H1 (cell line): Measurements from ENCODE around the gene CLDN6. TPM values are rescaled to one million over a fixed set of nuclear protein-coding genes. Genes with fewer than 3 reads are reported as not detected.

Experiments
- CTCF ChIA-PET: fragments of 300-600 bp; sonication (Branson Sonifier 250); formaldehyde crosslinking; loops from one replicate; lab custom pipeline; 2021; ENCODE audit not compliant: partially characterized antibody; lab: Charles Lee
- POLR2A ChIA-PET: fragments of 300-600 bp; sonication (Branson Sonifier 250); formaldehyde crosslinking; loops from one replicate; lab custom pipeline; 2021; ENCODE audit warnings: inconsistent platforms; ENCODE audit not compliant: partially characterized antibody; lab: Charles Lee
- DNase-seq, 2 experiments: peaks; one replicate each; pipeline versions ENCODE4 v3.0.0 to v3.0.0-alpha.2; 2010 to 2022; ENCODE audit warnings: low spot score in 2 of 2, low read depth in 1 of 2, mixed read lengths in 1 of 2
- FAIRE-seq: peaks from 2 replicates; lab custom pipeline; 2011; peaks lifted over from hg19 to GRCh38; lab: Jason Lieb, UNC
- H2AFZ ChIP-seq: 2 replicates; pipeline ENCODE4 v1.8.1; 2012; ENCODE audit warnings: low read length, inconsistent platforms
- H2AK5ac ChIP-seq: 2 replicates; pipeline ENCODE4 v1.6.1; 2013; ENCODE audit warnings: low read depth, low read length
- H2BK120ac ChIP-seq: replicated peaks from 2 replicates; pipeline ENCODE3; 2013; ENCODE audit warnings: low read depth, low read length, inconsistent platforms
- H2BK12ac ChIP-seq: 2 replicates; pipeline ENCODE4 v1.6.1; 2013; ENCODE audit warnings: low read depth, low read length
- H2BK15ac ChIP-seq: 2 replicates; pipeline ENCODE4 v1.6.1; 2013; ENCODE audit warnings: low read length
- H2BK20ac ChIP-seq: 2 replicates; pipeline ENCODE4 v1.6.1; 2013; ENCODE audit warnings: low read length
- H2BK5ac ChIP-seq: 2 replicates; pipeline ENCODE4 v1.6.1; 2013; ENCODE audit warnings: low read depth, low read length
- H3K14ac ChIP-seq: 2 replicates; pipeline ENCODE4 v1.6.1; 2013; ENCODE audit warnings: inconsistent platforms; ENCODE audit not compliant: insufficient read length
- H3K18ac ChIP-seq: 2 replicates; pipeline ENCODE4 v1.6.1; 2013; ENCODE audit warnings: low read length; ENCODE audit errors: extremely low read depth
- H3K23ac ChIP-seq: 2 replicates; pipeline ENCODE4 v1.6.1; 2013; ENCODE audit warnings: inconsistent platforms; ENCODE audit not compliant: insufficient read length
- H3K23me2 ChIP-seq: 2 replicates; pipeline ENCODE4 v1.6.1; 2013; ENCODE audit warnings: low read depth, low read length
- H3K27ac ChIP-seq: 2 replicates; pipeline ENCODE4 v1.6.1; 2011; ENCODE audit warnings: low read depth, low read length, inconsistent platforms
- H3K27me3 ChIP-seq, 4 experiments: replicated peaks in 1 of 4; 1 replicate in 1 of 4; 2 replicates in 3 of 4; pipeline versions ENCODE4 v1.6.1 to v1.8.1; 2011 to 2013; ENCODE audit warnings: low read length in 3 of 4, mild to moderate bottlenecking in 3 of 4, inconsistent platforms in 2 of 4, mixed read lengths in 2 of 4, moderate library complexity in 1 of 4; ENCODE audit not compliant: control insufficient read depth in 3 of 4, insufficient read depth in 3 of 4; ENCODE audit errors: extremely low read depth in 1 of 4
- H3K36me3 ChIP-seq, 4 experiments: 2 replicates each; pipeline versions ENCODE4 v1.6.1 to v1.8.1; 2011 to 2013; ENCODE audit warnings: mild to moderate bottlenecking in 4 of 4, low read length in 3 of 4, moderate library complexity in 2 of 4, control low read depth in 1 of 4, inconsistent platforms in 1 of 4; ENCODE audit not compliant: insufficient read depth in 4 of 4, control insufficient read depth in 2 of 4
- H3K4ac ChIP-seq: replicated peaks from 2 replicates; pipeline ENCODE3; 2013; ENCODE audit warnings: low read length, low read depth, mixed read lengths, inconsistent platforms; ENCODE audit not compliant: insufficient read length
- H3K4me1 ChIP-seq, 4 experiments: replicated peaks in 1 of 4; 1 replicate in 1 of 4; 2 replicates in 3 of 4; pipeline versions ENCODE4 v1.6.1 to v1.8.1; 2011 to 2013; ENCODE audit warnings: low read length in 3 of 4, inconsistent platforms in 2 of 4, mixed read lengths in 1 of 4; ENCODE audit not compliant: insufficient read depth in 4 of 4, control insufficient read depth in 3 of 4
- H3K4me2 ChIP-seq, 2 experiments: 2 replicates each; pipeline versions ENCODE4 v1.6.1 to v1.8.1; 2011 to 2013; ENCODE audit warnings: low read depth in 2 of 2, low read length in 2 of 2, control low read depth in 1 of 2, inconsistent platforms in 1 of 2, mild to moderate bottlenecking in 1 of 2; ENCODE audit not compliant: insufficient read depth in 1 of 2
- H3K4me3 ChIP-seq, 4 experiments: fragments of 200-600, 300-600 bp in 1 of 4; sonication (generic), shearing (Covaris generic), sonication (Bioruptor Twin) in 1 of 4; 2 replicates each; pipeline versions ENCODE4 v1.5.1 to v1.8.1; 2011 to 2016; ENCODE audit warnings: low read length in 4 of 4, low read depth in 3 of 4, control low read depth in 2 of 4, inconsistent platforms in 2 of 4, mild to moderate bottlenecking in 2 of 4, mixed read lengths in 1 of 4, moderate library complexity in 1 of 4; ENCODE audit not compliant: insufficient read depth in 2 of 4; ENCODE audit errors: extremely low read depth in 1 of 4
- H3K56ac ChIP-seq: replicated peaks from 2 replicates; pipeline ENCODE3; 2013; ENCODE audit warnings: low read depth, mild to moderate bottlenecking, mixed read lengths, low read length, inconsistent platforms; ENCODE audit not compliant: insufficient read length
- H3K79me1 ChIP-seq: 2 replicates; pipeline ENCODE4 v1.6.1; 2013; ENCODE audit warnings: low read depth, low read length, control low read depth
- H3K79me2 ChIP-seq, 2 experiments: 2 replicates each; pipeline versions ENCODE4 v1.6.1 to v1.8.1; 2012 to 2013; ENCODE audit warnings: low read length in 2 of 2, mild to moderate bottlenecking in 2 of 2, inconsistent platforms in 1 of 2; ENCODE audit not compliant: insufficient read depth in 2 of 2, control insufficient read depth in 1 of 2
- H3K9ac ChIP-seq, 4 experiments: replicated peaks in 1 of 4; 1 replicate in 1 of 4; 2 replicates in 3 of 4; pipeline versions ENCODE4 v1.6.1 to v1.8.1; 2011 to 2013; ENCODE audit warnings: low read depth in 3 of 4, low read length in 3 of 4, control low read depth in 2 of 4, mild to moderate bottlenecking in 2 of 4, moderate library complexity in 2 of 4, inconsistent platforms in 1 of 4; ENCODE audit errors: extremely low read depth in 1 of 4
- H3K9me3 ChIP-seq, 2 experiments: 2 replicates each; pipeline versions ENCODE4 v1.6.1 to v1.8.1; 2012 to 2013; ENCODE audit warnings: mild to moderate bottlenecking in 2 of 2, moderate library complexity in 2 of 2, control low read depth in 1 of 2, inconsistent platforms in 1 of 2, low read depth in 1 of 2, low read length in 1 of 2, mixed read lengths in 1 of 2; ENCODE audit not compliant: insufficient read depth in 2 of 2
- H4K20me1 ChIP-seq, 2 experiments: replicated peaks in 1 of 2; 2 replicates each; pipeline versions ENCODE3 to v1.8.1; 2011 to 2013; ENCODE audit warnings: inconsistent platforms in 2 of 2, low read length in 2 of 2, mild to moderate bottlenecking in 1 of 2; ENCODE audit not compliant: insufficient read depth in 2 of 2, control insufficient read depth in 1 of 2
- H4K5ac ChIP-seq: 2 replicates; pipeline ENCODE4 v1.6.1; 2013; ENCODE audit warnings: low read length, low read depth, mixed read lengths, inconsistent platforms; ENCODE audit not compliant: insufficient read length
- H4K8ac ChIP-seq: 2 replicates; pipeline ENCODE4 v1.8.0; 2013; ENCODE audit warnings: mild to moderate bottlenecking, moderate library complexity, low read length, inconsistent platforms; ENCODE audit not compliant: insufficient read depth; ENCODE audit errors: extremely low read depth
- H4K91ac ChIP-seq: replicated peaks from 2 replicates; pipeline ENCODE3; 2013; ENCODE audit warnings: low read length, mixed read lengths, inconsistent platforms; ENCODE audit not compliant: insufficient read length
- MAFK ChIP-seq: IDR thresholded peaks from 2 replicates; pipeline ENCODE4 v1.6.1; 2012; ENCODE audit warnings: low read depth, mild to moderate bottlenecking, improper control_type of control experiment, low read length
- NANOG ChIP-seq: IDR thresholded peaks from 2 replicates; pipeline ENCODE4 v1.6.1; 2011; ENCODE audit warnings: low read length, low read depth, mild to moderate bottlenecking, inconsistent platforms; ENCODE audit not compliant: insufficient read depth, poor library complexity, severe bottlenecking
- POU5F1 ChIP-seq: IDR thresholded peaks from 2 replicates; pipeline ENCODE4 v1.6.1; 2011; ENCODE audit warnings: low read depth, mild to moderate bottlenecking, low read length, moderate library complexity
- SRF ChIP-seq: IDR thresholded peaks from 2 replicates; pipeline ENCODE4 v1.6.1; 2011; ENCODE audit warnings: mild to moderate bottlenecking, low read depth, low read length, moderate library complexity
- TEAD4 ChIP-seq: IDR thresholded peaks from 2 replicates; pipeline ENCODE4 v1.6.1; 2012; ENCODE audit warnings: low read depth, low read length, inconsistent platforms, mixed read lengths
- WGBS, 2 experiments: shearing (Covaris generic) in 1 of 2; methylation state at CpG; one replicate each; pipeline versions ENCODE4 v1.1.6 to v1.1.7; 2013 to 2015; ENCODE audit warnings: low lambda C conversion rate in 2 of 2, mixed read lengths in 2 of 2, inconsistent platforms in 1 of 2, low coverage in 1 of 2, missing lambda C conversion rate in 1 of 2; ENCODE audit not compliant: insufficient replicate concordance in 2 of 2, insufficient coverage in 1 of 2, insufficient read length in 1 of 2; ENCODE audit errors: extremely low coverage in 1 of 2, missing lambda C conversion rate in 1 of 2; 5-methylcytosine and 5-hydroxymethylcytosine counted together
- polyA plus RNA-seq, 7 experiments: library from polyadenylated mRNA; depleted of rRNA in 3 of 7; stranded (reverse) in 5 of 7; unstranded in 2 of 7; fragments of >200 nt in 5 of 7; fragments of 200-250 nt in 2 of 7; gene quantifications; 1 replicate in 5 of 7; 2 replicates in 1 of 7; 4 replicates in 1 of 7; pipeline versions ENCODE4 v1.2.1 to v1.2.3, GENCODE V29; 2011 to 2013; ENCODE audit warnings: missing spikeins in 2 of 7, mixed read lengths in 2 of 7
- total RNA-seq: library from RNA; stranded (reverse); fragmentation: NEBNext Ultra II Directional; extraction: Animal tissue kit (Norgen Biotek cat#: 25700); gene quantifications from 2 replicates; pipeline ENCODE4 v1.2.1, GENCODE V29; 2021
- TF ChIP-seq, protein P1 (sequence below): IDR thresholded peaks from 2 replicates; pipeline ENCODE4 v1.6.1; 2011; ENCODE audit warnings: low read depth, mild to moderate bottlenecking, low read length; ENCODE audit not compliant: insufficient read depth
- TF ChIP-seq, protein P2 (sequence below): IDR thresholded peaks from 2 replicates; pipeline ENCODE4 v1.6.1; 2011; ENCODE audit warnings: low read length, improper control_type of control experiment

CLDN6 gene
- total and polyA plus RNA-seq, 2 of the 8 experiments (the other 6 are each of a cell fraction or from before 2014, with no cell fraction given): 747 to 1,115 TPM

- no peak for FAIRE-seq
- WGBS, 2 experiments: 94% methylated on average over 9 of the region's 12 CpGs; no CpG with 5 or more reads in 1 of the 2 experiments
Measured at GRCh38 chr16:2991566-2992261, 26.3 kb downstream of the CLDN6 start.

More at GRCh38 chr16:2991566-2992261, 26.3 kb downstream of the CLDN6 start:
- Histone ChIP-seq H2BK12ac (peak overlapping the region; percentile 94; the same call in 1 of the 2 replicates), H3K27ac (no peak overlapping the region), H3K79me2 (no peaks in the 10 kb centered on the region), H2AK5ac (0 out of 2 replicates have a peak overlapping the region, but pooled peaks have one; percentile 59), H3K79me1 (no peaks in the 10 kb centered on the region), H2BK5ac (0 out of 2 replicates have a peak overlapping the region, but pooled peaks have one; percentile 68), H3K27me3 (no peaks in the 10 kb centered on the region; a peak in 1 of 7 replicates), H4K20me1 (no peaks in the 10 kb centered on the region), H2BK15ac (peak overlapping the region; percentile 92; the same call in 1 of the 2 replicates), H4K8ac (no peak overlapping the region), H2BK120ac (no peak overlapping the region), H2AFZ (no peak overlapping the region), H3K4me2 (no peak overlapping the region), H3K23me2 (no peaks in the 10 kb centered on the region; the same call in 1 of the 2 replicates), H3K23ac (no peak overlapping the region), H3K4ac (peak overlapping the region; percentile 92), H3K14ac (no peak overlapping the region), H3K9me3 (no peaks in the 10 kb centered on the region), H3K18ac (peak overlapping the region; percentile 71), H4K91ac (peak overlapping the region; percentile 49), H3K56ac (no peak overlapping the region), H3K4me3 (no peak overlapping the region), H3K36me3 (no peaks in the 10 kb centered on the region), H2BK20ac (0 out of 2 replicates have a peak overlapping the region, but pooled peaks have one; percentile 43), H4K5ac (no peak overlapping the region), H3K9ac (no peak overlapping the region), H3K4me1 (peaks cover 0 to 34% (median 20%) of the 10 kb centered on the region in 4 experiments; a peak in 6 of 7 replicates)
- no peak for TF ChIP-seq POU5F1
- TF ChIP-seq MAFK: no peak
- no peak for TF ChIP-seq NANOG
- no peak for TF ChIP-seq TEAD4
- TF ChIP-seq, protein P1, sequence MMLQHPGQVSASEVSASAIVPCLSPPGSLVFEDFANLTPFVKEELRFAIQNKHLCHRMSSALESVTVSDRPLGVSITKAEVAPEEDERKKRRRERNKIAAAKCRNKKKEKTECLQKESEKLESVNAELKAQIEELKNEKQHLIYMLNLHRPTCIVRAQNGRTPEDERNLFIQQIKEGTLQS: no peak
- TF ChIP-seq, protein P2, sequence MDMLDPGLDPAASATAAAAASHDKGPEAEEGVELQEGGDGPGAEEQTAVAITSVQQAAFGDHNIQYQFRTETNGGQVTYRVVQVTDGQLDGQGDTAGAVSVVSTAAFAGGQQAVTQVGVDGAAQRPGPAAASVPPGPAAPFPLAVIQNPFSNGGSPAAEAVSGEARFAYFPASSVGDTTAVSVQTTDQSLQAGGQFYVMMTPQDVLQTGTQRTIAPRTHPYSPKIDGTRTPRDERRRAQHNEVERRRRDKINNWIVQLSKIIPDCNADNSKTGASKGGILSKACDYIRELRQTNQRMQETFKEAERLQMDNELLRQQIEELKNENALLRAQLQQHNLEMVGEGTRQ: no peak
- no peak for TF ChIP-seq SRF
- DNase-seq: no peak
- CTCF ChIA-PET: interaction anchor here (0.6 to 5.2 kb wide), 5 partner anchors 10 to 192 kb away, joined by 3 to 24 read pairs (median 4); partner anchors contain the start of gene CLDN6
- POLR2A ChIA-PET: interaction anchor here (1.1 to 15.2 kb wide), 10 partner anchors 9 to 40 kb away, joined by 3 to 200 read pairs (median 6); partner anchors contain the start of genes CLDN6, HCFC1R1, THOC6 and TNFRSF12A
